A549 (cell line): ENCODE measurements around the gene MAP3K2. TPM values are rescaled to one million over a fixed set of nuclear protein-coding genes. Genes with fewer than 3 reads are reported as not detected.

ENCODE experiments used
- ATAC-seq, 2 experiments: fragments of 200-7000 bp in 1 of 2; fragments of >200 bp in 1 of 2; cut with Nextera tagmentation in 1 of 2; cut with Tn5 transposase in 1 of 2; 3 replicates each; pipeline versions ENCODE4 v1.8.0 to v1.9.1; 2018 to 2020; ENCODE audit warnings: mild to moderate bottlenecking in 1 of 2, moderate library complexity in 1 of 2
- CTCF ChIA-PET: fragments of 300-600 bp; sonication (Branson Sonifier 250); formaldehyde crosslinking; extraction: SDS; loops from one replicate; lab custom pipeline; 2021; ENCODE audit warnings: antibody characterized with exemption, inconsistent platforms; lab: Yijun Ruan, JAX
- POLR2A ChIA-PET: fragments of 350-600 bp; formaldehyde crosslinking; extraction: SDS; loops from one replicate; lab custom pipeline; 2021; ENCODE audit warnings: antibody characterized with exemption, inconsistent platforms; lab: Yijun Ruan, JAX
- DNase-seq, 2 experiments: peaks; one replicate each; pipeline versions ENCODE4 v3.0.0 to v3.0.0-alpha.2; 2011 to 2016; ENCODE audit warnings: low read depth in 1 of 2, low spot score in 1 of 2
- FAIRE-seq: peaks from 2 replicates; lab custom pipeline; 2011; peaks lifted over from hg19 to GRCh38; lab: Jason Lieb, UNC
- H3K27ac ChIP-seq, 2 experiments: fragments of >200 bp; sonication (Bioruptor Twin); formaldehyde crosslinking; 3 replicates each; pipeline ENCODE4 v1.5.1; 2016 to 2017
- H3K4me1 ChIP-seq: fragments of >200 bp; sonication (Bioruptor Twin); formaldehyde crosslinking; 3 replicates; pipeline ENCODE4 v1.6.1; 2016
- H3K4me2 ChIP-seq: fragments of >200 bp; sonication (Bioruptor Twin); formaldehyde crosslinking; 3 replicates; pipeline ENCODE4 v1.6.1; 2016
- H3K4me3 ChIP-seq: fragments of >200 bp; sonication (Bioruptor Twin); formaldehyde crosslinking; 3 replicates; pipeline ENCODE4 v1.5.1; 2016
- H3K9me3 ChIP-seq: fragments of >200 bp; sonication (Bioruptor Twin); formaldehyde crosslinking; 3 replicates; pipeline ENCODE4 v1.6.1; 2016
- CBX2 ChIP-seq: fragments of 200-600 bp; sonication (generic); IDR thresholded peaks from 2 replicates; pipeline ENCODE4 v1.6.1; 2016; ENCODE audit warnings: low read depth, mild to moderate bottlenecking, borderline replicate concordance
- CBX8 ChIP-seq: fragments of 200-600 bp; sonication (generic); IDR thresholded peaks from 2 replicates; pipeline ENCODE4 v1.6.1; 2016
- CEBPB ChIP-seq, 2 experiments: fragments of >200 bp in 1 of 2; sonication (Bioruptor Twin) in 1 of 2; formaldehyde crosslinking in 1 of 2; IDR thresholded peaks; 2 replicates each; pipeline ENCODE4 v1.6.1; 2012 to 2016
- CHD2 ChIP-seq: fragments of 150-350 bp; IDR thresholded peaks from 2 replicates; pipeline ENCODE4 v1.6.1; 2014; ENCODE audit warnings: low read length; ENCODE audit not compliant: partially characterized antibody
- EP300 ChIP-seq, 2 experiments: fragments of >200 bp; sonication (Bioruptor Twin); formaldehyde crosslinking; IDR thresholded peaks; 2 replicates in 1 of 2; 3 replicates in 1 of 2; pipeline ENCODE4 v1.6.1; 2016 to 2017
- FOXS1 ChIP-seq: fragments of 250-450 bp; sonication (Bioruptor Pico); IDR thresholded peaks from 2 replicates; pipeline ENCODE4 v1.5.0; 2020; ENCODE audit warnings: mild to moderate bottlenecking, moderate library complexity
- GATA3 ChIP-seq: IDR thresholded peaks from 2 replicates; pipeline ENCODE4 v1.6.1; 2012; ENCODE audit warnings: borderline replicate concordance
- HDAC2 ChIP-seq: fragments of 200-600 bp; sonication (generic); IDR thresholded peaks from 2 replicates; pipeline ENCODE4 v1.6.1; 2016
- JUNB ChIP-seq: fragments of >200 bp; sonication (Bioruptor Twin); formaldehyde crosslinking; IDR thresholded peaks from 2 replicates; pipeline ENCODE4 v1.6.1; 2016
- MAFK ChIP-seq: fragments of 450-650 bp; IDR thresholded peaks from 2 replicates; pipeline ENCODE4 v1.6.1; 2014; ENCODE audit not compliant: partially characterized antibody
- MYC ChIP-seq: IDR thresholded peaks from 2 replicates; pipeline ENCODE4 v1.6.1; 2012; ENCODE audit warnings: mild to moderate bottlenecking, inconsistent platforms, low read length, improper control_type of control experiment, borderline replicate concordance
- PHF8 ChIP-seq: fragments of 200-600 bp; sonication (generic); IDR thresholded peaks from 2 replicates; pipeline ENCODE4 v1.6.1; 2016; ENCODE audit warnings: low read depth, mild to moderate bottlenecking, antibody characterized with exemption, moderate library complexity, borderline replicate concordance
- POLR2AphosphoS2 ChIP-seq: conservative IDR thresholded peaks from 2 replicates; pipeline ENCODE4 v1.6.1; 2012; ENCODE audit warnings: low read length, improper control_type of control experiment, inconsistent platforms
- RAD21 ChIP-seq, 2 experiments: fragments of >200 bp in 1 of 2; sonication (Bioruptor Twin) in 1 of 2; formaldehyde crosslinking in 1 of 2; IDR thresholded peaks in 1 of 2; conservative IDR thresholded peaks in 1 of 2; 2 replicates in 1 of 2; 3 replicates in 1 of 2; pipeline ENCODE4 v1.6.1; 2012 to 2018; ENCODE audit warnings: inconsistent platforms in 1 of 2
- SMC3 ChIP-seq: fragments of >200 bp; sonication (Bioruptor Twin); formaldehyde crosslinking; IDR thresholded peaks from 3 replicates; pipeline ENCODE4 v1.6.1; 2018; ENCODE audit warnings: inconsistent platforms
- SREBF2 ChIP-seq: fragments of 450-650 bp; IDR thresholded peaks from 2 replicates; pipeline ENCODE4 v1.6.1; 2014; ENCODE audit warnings: mild to moderate bottlenecking, moderate library complexity
- TP53 ChIP-seq: fragments of 250-450 bp; sonication (Bioruptor Pico); IDR thresholded peaks from 2 replicates; pipeline ENCODE4 v1.5.0; 2021; ENCODE audit warnings: mild to moderate bottlenecking, moderate library complexity
- ZFP36 ChIP-seq: fragments of 450-650 bp; IDR thresholded peaks from 2 replicates; pipeline ENCODE4 v1.6.1; 2014; ENCODE audit warnings: borderline replicate concordance; ENCODE audit not compliant: partially characterized antibody
- WGBS: methylation state at CpG from one replicate; pipeline ENCODE4 v1.1.6; 2017; ENCODE audit errors: missing lambda C conversion rate; 5-methylcytosine and 5-hydroxymethylcytosine counted together
- polyA plus RNA-seq, 4 experiments: library from polyadenylated mRNA; depleted of rRNA in 3 of 4; stranded (reverse); fragments of >200 nt; fragmentation: RNase III in 1 of 4; extraction: RNeasy Plus Mini Kit Qiagen cat#74134 plus additional on column Dnase treatment in 1 of 4; gene quantifications; 2 replicates in 3 of 4; 3 replicates in 1 of 4; pipeline ENCODE4 v1.2.3, GENCODE V29; 2011 to 2017
- TF ChIP-seq, protein P1 (sequence below): fragments of 250-450 bp; sonication (Bioruptor Pico); IDR thresholded peaks from 2 replicates; pipeline ENCODE4 v1.5.0; 2020; ENCODE audit warnings: low read depth, mild to moderate bottlenecking, moderate library complexity
- TF ChIP-seq, protein P2 (sequence below): fragments of >200 bp; sonication (Bioruptor Twin); formaldehyde crosslinking; IDR thresholded peaks from 3 replicates; pipeline ENCODE4 v1.5.1; 2016
- TF ChIP-seq, protein P3 (sequence below): fragments of 450-650 bp; IDR thresholded peaks from 2 replicates; pipeline ENCODE4 v1.6.1; 2014; ENCODE audit warnings: antibody characterized with exemption
- TF ChIP-seq, protein P4 (sequence below): fragments of 250-450 bp; sonication (Bioruptor Pico); IDR thresholded peaks from 2 replicates; pipeline ENCODE4 v1.5.0; 2021; ENCODE audit warnings: mild to moderate bottlenecking, moderate library complexity, borderline replicate concordance

MAP3K2 gene
- polyA plus RNA-seq, 2 of the 4 experiments (the other 2 are of a cell fraction), result 12.3 to 29.7 TPM

DNA sequence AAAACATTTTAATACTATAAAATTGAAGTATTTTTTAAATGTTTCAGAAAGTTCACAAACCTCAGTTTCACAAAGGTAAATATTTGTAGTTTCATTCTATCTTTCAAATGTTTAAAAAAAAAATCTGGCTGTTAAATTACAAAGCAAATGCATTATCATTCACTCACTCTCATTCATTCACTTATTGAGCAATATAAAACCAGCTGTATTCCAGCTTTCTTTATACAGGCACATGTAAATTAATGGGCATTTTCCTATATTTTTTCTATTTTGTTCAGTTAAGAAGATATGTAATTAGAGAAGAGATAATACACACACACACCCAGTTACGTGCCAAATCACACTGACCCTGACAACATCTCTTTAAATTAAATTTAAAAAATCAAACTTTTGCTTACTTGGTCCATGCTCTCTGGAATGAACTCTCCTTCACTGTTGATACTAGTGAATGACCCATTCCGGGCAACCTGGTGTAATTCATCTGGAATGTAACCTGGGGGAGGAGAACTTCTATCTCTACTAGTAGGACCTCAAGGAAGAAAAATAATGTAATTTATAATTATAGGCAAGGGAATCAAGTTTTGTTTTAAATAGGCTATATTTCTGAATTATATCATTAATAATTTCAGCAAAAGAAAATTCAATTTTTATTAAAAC, 61.4 kb downstream of the MAP3K2 start:
- no peak for FAIRE-seq
- 61% methylated on average over 2 of the region's 2 CpGs for WGBS

DNA sequence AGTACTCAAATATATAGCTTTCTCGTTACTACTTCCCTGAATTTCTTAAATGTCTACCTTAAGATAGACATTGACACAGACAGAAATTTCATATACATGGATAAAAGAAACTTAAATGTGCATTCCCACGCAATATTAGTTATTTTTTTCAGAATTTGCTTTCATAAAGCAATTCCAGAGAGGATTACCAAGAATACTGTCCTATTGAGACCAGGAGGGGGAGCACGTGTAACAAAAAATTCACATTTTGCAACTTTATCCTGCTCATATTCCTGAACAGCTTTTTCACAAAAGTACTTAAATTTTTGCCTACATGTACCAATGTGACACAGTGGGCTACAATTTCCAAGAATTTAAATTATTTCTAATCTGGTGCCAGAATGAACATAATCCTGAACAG, 63.1 kb downstream of the MAP3K2 start:
- CTCF ChIA-PET, result interaction anchor here (0.6 to 2.9 kb wide), 40 partner anchors 9 to 350 kb away, joined by 3 to 40 read pairs (median 4); partner anchors contain the start of genes ERCC3 and LIMS2
- WGBS, result 23% methylated on average over 3 of the region's 3 CpGs
- Histone ChIP-seq H3K4me2 (no peak overlapping the region), H3K9me3 (peaks cover 18% of the 10 kb centered on the region), H3K27ac (no peak overlapping the region), H3K4me3 (no peak overlapping the region), H3K4me1 (peaks cover 12% of the 10 kb centered on the region; the same call in 2 of the 3 replicates)
- TF ChIP-seq, protein P1, sequence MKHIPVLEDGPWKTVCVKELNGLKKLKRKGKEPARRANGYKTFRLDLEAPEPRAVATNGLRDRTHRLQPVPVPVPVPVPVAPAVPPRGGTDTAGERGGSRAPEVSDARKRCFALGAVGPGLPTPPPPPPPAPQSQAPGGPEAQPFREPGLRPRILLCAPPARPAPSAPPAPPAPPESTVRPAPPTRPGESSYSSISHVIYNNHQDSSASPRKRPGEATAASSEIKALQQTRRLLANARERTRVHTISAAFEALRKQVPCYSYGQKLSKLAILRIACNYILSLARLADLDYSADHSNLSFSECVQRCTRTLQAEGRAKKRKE (CRISPR knock-in tag), result no peak
- peak; percentile 87 for TF ChIP-seq SMC3
- no peak for TF ChIP-seq SREBF2
- no peak for TF ChIP-seq MYC
- TF ChIP-seq, protein P2, sequence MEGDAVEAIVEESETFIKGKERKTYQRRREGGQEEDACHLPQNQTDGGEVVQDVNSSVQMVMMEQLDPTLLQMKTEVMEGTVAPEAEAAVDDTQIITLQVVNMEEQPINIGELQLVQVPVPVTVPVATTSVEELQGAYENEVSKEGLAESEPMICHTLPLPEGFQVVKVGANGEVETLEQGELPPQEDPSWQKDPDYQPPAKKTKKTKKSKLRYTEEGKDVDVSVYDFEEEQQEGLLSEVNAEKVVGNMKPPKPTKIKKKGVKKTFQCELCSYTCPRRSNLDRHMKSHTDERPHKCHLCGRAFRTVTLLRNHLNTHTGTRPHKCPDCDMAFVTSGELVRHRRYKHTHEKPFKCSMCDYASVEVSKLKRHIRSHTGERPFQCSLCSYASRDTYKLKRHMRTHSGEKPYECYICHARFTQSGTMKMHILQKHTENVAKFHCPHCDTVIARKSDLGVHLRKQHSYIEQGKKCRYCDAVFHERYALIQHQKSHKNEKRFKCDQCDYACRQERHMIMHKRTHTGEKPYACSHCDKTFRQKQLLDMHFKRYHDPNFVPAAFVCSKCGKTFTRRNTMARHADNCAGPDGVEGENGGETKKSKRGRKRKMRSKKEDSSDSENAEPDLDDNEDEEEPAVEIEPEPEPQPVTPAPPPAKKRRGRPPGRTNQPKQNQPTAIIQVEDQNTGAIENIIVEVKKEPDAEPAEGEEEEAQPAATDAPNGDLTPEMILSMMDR, result peak; percentile 83
- TF ChIP-seq CEBPB (IDR thresholded peaks at IDR 0.05), result 0 out of 4 replicates have a peak, but pooled peaks of 1 of the 2 experiments have one; percentile 39
- peak; percentile 85 to 88 for TF ChIP-seq RAD21 (conservative IDR thresholded peaks at IDR 0.05 in 1 of 2, IDR thresholded peaks at IDR 0.05 in 1 of 2)
- TF ChIP-seq MAFK, result no peak
- TF ChIP-seq CBX8, result no peak
- TF ChIP-seq TP53, result no peak
- TF ChIP-seq JUNB, result no peak
- POLR2A ChIA-PET, result no interaction called here
- ATAC-seq, result peak; percentile 70 to 85; a peak in 4 of 6 replicates
- DNase-seq, result peak; percentile 25 to 63
- FAIRE-seq, result no peak

More for the DNA sequence above, 61.4 kb downstream of the MAP3K2 start:
- TF ChIP-seq CBX2 (no peak), SMC3 (no peak), EP300 (IDR thresholded peaks at IDR 0.05) (no peak), POLR2AphosphoS2 (no peak), CEBPB (IDR thresholded peaks at IDR 0.05) (0 out of 4 replicates have a peak, but pooled peaks of 1 of the 2 experiments have one; percentile 27)
- no peak overlapping the region for H3K4me3 ChIP-seq
- DNase-seq (no peak), ATAC-seq (no peak)
- CTCF ChIA-PET, result interaction anchor here (0.6 to 2.9 kb wide), 3 partner anchors 34 to 153 kb away, joined by 3 to 16 read pairs (median 10); no protein-coding TSS in a partner anchor
- no peak overlapping the region for H3K27ac ChIP-seq
- POLR2A ChIA-PET, result no interaction called here
- H3K9me3 ChIP-seq, result peaks cover 1% of the 10 kb centered on the region; the same call in 1 of the 3 replicates
- H3K4me1 ChIP-seq, result peaks cover 12% of the 10 kb centered on the region; the same call in 2 of the 3 replicates
- H3K4me2 ChIP-seq, result no peak overlapping the region

DNA sequence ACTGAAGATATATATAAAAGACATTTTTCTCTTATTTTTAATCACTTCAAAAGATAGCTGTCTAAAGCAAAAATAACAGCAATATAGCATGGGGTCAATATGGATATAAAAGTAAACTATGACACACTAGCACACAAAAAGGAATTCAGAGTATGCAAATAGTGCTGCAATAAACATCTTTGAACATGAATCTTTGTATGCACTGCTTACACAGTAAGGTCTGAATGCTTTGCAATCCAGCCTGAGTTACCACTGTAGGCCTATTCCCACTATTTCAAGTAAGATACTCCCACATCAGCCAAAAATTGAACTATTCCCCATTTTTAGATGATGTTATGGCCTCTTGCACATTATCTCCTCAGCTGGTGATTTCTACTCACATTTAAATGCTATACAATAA, 66.5 kb downstream of the MAP3K2 start:
- Histone ChIP-seq H3K4me2 (no peak overlapping the region), H3K4me3 (no peak overlapping the region), H3K4me1 (peaks cover 6% of the 10 kb centered on the region; the same call in 2 of the 3 replicates)
- DNase-seq, result no peak
- no peak; a peak in 1 of 6 replicates for ATAC-seq
- TF ChIP-seq, protein P3, sequence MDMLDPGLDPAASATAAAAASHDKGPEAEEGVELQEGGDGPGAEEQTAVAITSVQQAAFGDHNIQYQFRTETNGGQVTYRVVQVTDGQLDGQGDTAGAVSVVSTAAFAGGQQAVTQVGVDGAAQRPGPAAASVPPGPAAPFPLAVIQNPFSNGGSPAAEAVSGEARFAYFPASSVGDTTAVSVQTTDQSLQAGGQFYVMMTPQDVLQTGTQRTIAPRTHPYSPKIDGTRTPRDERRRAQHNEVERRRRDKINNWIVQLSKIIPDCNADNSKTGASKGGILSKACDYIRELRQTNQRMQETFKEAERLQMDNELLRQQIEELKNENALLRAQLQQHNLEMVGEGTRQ, result no peak
- TF ChIP-seq, protein P4, sequence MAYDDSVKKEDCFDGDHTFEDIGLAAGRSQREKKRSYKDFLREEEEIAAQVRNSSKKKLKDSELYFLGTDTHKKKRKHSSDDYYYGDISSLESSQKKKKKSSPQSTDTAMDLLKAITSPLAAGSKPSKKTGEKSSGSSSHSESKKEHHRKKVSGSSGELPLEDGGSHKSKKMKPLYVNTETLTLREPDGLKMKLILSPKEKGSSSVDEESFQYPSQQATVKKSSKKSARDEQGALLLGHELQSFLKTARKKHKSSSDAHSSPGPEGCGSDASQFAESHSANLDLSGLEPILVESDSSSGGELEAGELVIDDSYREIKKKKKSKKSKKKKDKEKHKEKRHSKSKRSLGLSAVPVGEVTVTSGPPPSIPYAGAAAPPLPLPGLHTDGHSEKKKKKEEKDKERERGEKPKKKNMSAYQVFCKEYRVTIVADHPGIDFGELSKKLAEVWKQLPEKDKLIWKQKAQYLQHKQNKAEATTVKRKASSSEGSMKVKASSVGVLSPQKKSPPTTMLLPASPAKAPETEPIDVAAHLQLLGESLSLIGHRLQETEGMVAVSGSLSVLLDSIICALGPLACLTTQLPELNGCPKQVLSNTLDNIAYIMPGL, result no peak
- TF ChIP-seq HDAC2 (no peak), SREBF2 (no peak), CBX2 (no peak), FOXS1 (CRISPR knock-in tag) (no peak), CBX8 (no peak), ZFP36 (no peak), CHD2 (no peak), PHF8 (no peak), GATA3 (no peak), JUNB (no peak)
- TF ChIP-seq, all 56 proteins: peak for 0
- CTCF ChIA-PET, result interaction anchor here (1.8 kb wide), 1 partner anchor 158 kb away, joined by 6 read pairs; no protein-coding TSS in a partner anchor
- peaks cover 18% of the 10 kb centered on the region for H3K9me3 ChIP-seq
- H3K27ac ChIP-seq, result no peak overlapping the region
- POLR2A ChIA-PET, result no interaction called here
- FAIRE-seq, result no peak
